KMS-11 (cell line): ENCODE data around the gene FBXL4.

ENCODE experiments used
- H2AFZ ChIP-seq: fragments of 200-600 bp; sonication (generic); 2 replicates; pipeline ENCODE4 v1.6.1; 2016; ENCODE audit warnings: antibody characterized with exemption, mixed run types, low read depth
- H3K27ac ChIP-seq: fragments of 200-600 bp; sonication (generic); 2 replicates; pipeline ENCODE4 v1.6.1; 2016; ENCODE audit warnings: mild to moderate bottlenecking, mixed run types
- H3K27me3 ChIP-seq: fragments of 200-600 bp; sonication (generic); 2 replicates; pipeline ENCODE4 v1.6.1; 2017; ENCODE audit warnings: mild to moderate bottlenecking, low read depth, mixed run types, moderate library complexity; ENCODE audit not compliant: insufficient read depth
- H3K36me3 ChIP-seq: fragments of 200-600 bp; sonication (generic); 2 replicates; pipeline ENCODE4 v1.6.1; 2017; ENCODE audit warnings: mild to moderate bottlenecking, mixed run types; ENCODE audit not compliant: insufficient read depth
- H3K4me1 ChIP-seq: fragments of 200-600 bp; sonication (generic); 2 replicates; pipeline ENCODE4 v1.6.1; 2016; ENCODE audit warnings: mild to moderate bottlenecking, low read depth, mixed run types; ENCODE audit not compliant: poor library complexity, severe bottlenecking
- H3K4me2 ChIP-seq: fragments of 200-600 bp; sonication (generic); 2 replicates; pipeline ENCODE4 v1.7.0; 2016; ENCODE audit warnings: mild to moderate bottlenecking, mixed run types
- H3K4me3 ChIP-seq: fragments of 200-600 bp; sonication (generic); IDR thresholded peaks from 2 replicates; pipeline ENCODE4 v1.6.1; 2017; ENCODE audit warnings: low read depth, low read length, mixed read lengths; ENCODE audit not compliant: insufficient read depth
- H3K79me2 ChIP-seq: fragments of 200-600 bp; sonication (generic); 2 replicates; pipeline ENCODE4 v1.6.1; 2016; ENCODE audit warnings: low read depth, mixed run types; ENCODE audit not compliant: insufficient read depth
- H3K9ac ChIP-seq: fragments of 200-600 bp; sonication (generic); 2 replicates; pipeline ENCODE4 v1.6.1; 2016; ENCODE audit warnings: mild to moderate bottlenecking, mixed run types
- H4K20me1 ChIP-seq: fragments of 200-600 bp; sonication (generic); 2 replicates; pipeline ENCODE4 v1.6.1; 2016; ENCODE audit warnings: mild to moderate bottlenecking, mixed run types; ENCODE audit not compliant: insufficient read depth
- CTCF ChIP-seq: fragments of 200-600 bp; sonication (generic); conservative IDR thresholded peaks from 2 replicates; pipeline ENCODE4 v1.6.1; 2017; ENCODE audit warnings: low read depth, mild to moderate bottlenecking, antibody characterized with exemption, low read length, moderate library complexity, mixed read lengths

Gene FBXL4

GRCh38 chr6:98864497-98864896 is 83.2 kb downstream of the FBXL4 start:
- no peak overlapping the region for H2AFZ ChIP-seq
- H3K9ac ChIP-seq: no peak overlapping the region
- TF ChIP-seq CTCF: no peak
- no peaks in the 10 kb centered on the region for H3K79me2 ChIP-seq
- no peaks in the 10 kb centered on the region for H3K36me3 ChIP-seq
- H4K20me1 ChIP-seq: no peaks in the 10 kb centered on the region
- no peaks in the 10 kb centered on the region for H3K27me3 ChIP-seq
- no peak overlapping the region for H3K4me3 ChIP-seq
- H3K27ac ChIP-seq: no peak overlapping the region
- no peak overlapping the region for H3K4me2 ChIP-seq
- no peaks in the 10 kb centered on the region for H3K4me1 ChIP-seq

- no peaks in the 10 kb centered on the region for H3K36me3 ChIP-seq
- H3K27ac ChIP-seq: no peak overlapping the region
- no peaks in the 10 kb centered on the region for H3K79me2 ChIP-seq
- no peaks in the 10 kb centered on the region for H4K20me1 ChIP-seq
- H3K27me3 ChIP-seq: no peaks in the 10 kb centered on the region
- H3K4me1 ChIP-seq: peaks cover 3% of the 10 kb centered on the region
- H2AFZ ChIP-seq: no peak overlapping the region
- no peak overlapping the region for H3K4me3 ChIP-seq
- no peak overlapping the region for H3K4me2 ChIP-seq
- no peak for TF ChIP-seq CTCF
- no peak overlapping the region for H3K9ac ChIP-seq
Measured at GRCh38 chr6:98848539-98849242, 99.1 kb downstream of the FBXL4 start.

- H3K27ac ChIP-seq: no peak overlapping the region
- TF ChIP-seq CTCF: no peak
- peaks cover 3% of the 10 kb centered on the region for H3K4me1 ChIP-seq
- no peak overlapping the region for H3K4me3 ChIP-seq
- H4K20me1 ChIP-seq: no peaks in the 10 kb centered on the region
- H3K27me3 ChIP-seq: no peaks in the 10 kb centered on the region
- H3K79me2 ChIP-seq: no peaks in the 10 kb centered on the region
- H2AFZ ChIP-seq: no peak overlapping the region
- H3K36me3 ChIP-seq: no peaks in the 10 kb centered on the region
- H3K4me2 ChIP-seq: no peak overlapping the region
- H3K9ac ChIP-seq: no peak overlapping the region
Measured at GRCh38 chr6:98847779-98848538, 99.8 kb downstream of the FBXL4 start.

- no peak overlapping the region for H3K4me3 ChIP-seq
- TF ChIP-seq CTCF: no peak
- no peaks in the 10 kb centered on the region for H3K79me2 ChIP-seq
- H3K9ac ChIP-seq: no peak overlapping the region
- no peaks in the 10 kb centered on the region for H3K27me3 ChIP-seq
- H3K27ac ChIP-seq: no peak overlapping the region
- H3K4me1 ChIP-seq: peaks cover 3% of the 10 kb centered on the region
- H3K36me3 ChIP-seq: no peaks in the 10 kb centered on the region
- no peak overlapping the region for H3K4me2 ChIP-seq
- no peak overlapping the region for H2AFZ ChIP-seq
- no peaks in the 10 kb centered on the region for H4K20me1 ChIP-seq
Measured at GRCh38 chr6:98847416-98847778, 100.3 kb downstream of the FBXL4 start.
